ENCODE data around the gene ORM2.

ORM2 gene

GRCh38 chr9:114370251-114370967 is 40.7 kb downstream of the ORM2 start:
- no peak for DNase-seq (ENCODE audit: low read depth in 2 of 2)

DNA sequence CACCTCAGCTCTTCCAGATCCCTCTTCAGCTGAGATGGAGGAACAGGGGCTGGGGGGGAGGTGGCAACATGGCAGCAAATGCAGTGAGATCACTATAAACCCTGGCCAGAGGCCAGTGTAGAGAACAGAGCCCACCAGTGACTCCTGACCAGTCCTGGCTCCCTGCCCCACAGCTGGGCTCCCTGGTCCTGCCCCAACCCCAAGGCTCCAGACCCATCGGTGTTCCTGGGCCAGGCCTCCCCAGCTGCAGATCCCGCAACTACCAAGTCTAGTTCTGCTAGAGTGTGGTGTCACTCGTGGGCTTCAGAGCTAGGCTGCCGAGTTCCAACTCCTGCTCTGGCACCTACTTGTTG is 41.3 kb downstream of the ORM2 start:
- no peak for DNase-seq (ENCODE audit: low read depth in 2 of 2)

- DNase-seq (ENCODE audit: low read depth in 2 of 2) = no peak
Measured at GRCh38 chr9:114371343-114371944, 41.8 kb downstream of the ORM2 start.

DNA sequence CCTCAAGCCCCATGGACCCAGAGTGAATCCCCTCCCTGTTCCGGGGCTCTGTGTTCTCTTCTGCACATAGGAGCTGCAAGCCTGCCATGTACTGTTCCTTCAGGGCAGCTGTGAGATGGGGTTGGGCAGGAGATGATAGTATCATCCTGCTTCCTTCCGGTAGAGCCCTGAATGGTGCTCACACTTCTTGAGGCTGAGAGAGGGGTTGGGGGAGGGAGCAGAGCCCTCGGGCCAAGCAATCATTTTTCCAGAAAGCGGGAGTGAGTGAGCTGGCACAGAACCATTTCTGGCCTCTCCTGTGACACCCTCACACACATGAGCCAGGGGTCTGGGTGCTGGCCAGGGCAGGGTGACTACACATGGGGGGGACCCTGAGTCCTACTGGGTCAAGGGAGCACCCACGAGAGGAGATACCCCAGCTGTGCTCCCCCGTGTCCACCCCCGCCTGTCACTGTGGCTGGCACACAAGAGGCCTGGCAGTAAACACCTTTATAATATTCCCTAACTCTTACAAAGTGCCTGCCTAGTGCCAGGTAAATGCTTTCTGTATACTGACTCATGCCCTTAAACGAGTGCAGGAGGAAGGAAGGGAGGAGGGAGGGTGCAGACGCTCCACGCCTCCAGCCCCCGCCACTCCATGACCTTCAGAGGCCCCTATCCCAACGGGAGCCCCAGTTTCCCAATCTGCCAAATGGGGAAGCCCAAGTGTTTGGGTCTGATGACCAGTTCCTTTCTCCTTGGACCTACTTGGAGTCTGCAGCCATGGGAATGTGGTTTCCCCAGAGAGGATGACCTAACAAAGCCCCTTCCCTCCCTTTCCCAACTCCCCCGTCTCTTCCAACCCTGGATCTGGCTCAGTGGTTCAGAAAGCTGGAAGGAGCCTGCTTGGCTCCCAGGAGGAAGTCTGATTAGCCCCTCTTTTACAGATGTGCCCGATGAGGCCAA is 42.6 kb downstream of the ORM2 start:
- DNase-seq (ENCODE audit: low read depth in 2 of 2) = no peak

GRCh38 chr9:114372921-114373448 is 43.3 kb downstream of the ORM2 start:
- peak; percentile 50 to 73 for DNase-seq (ENCODE audit: low read depth in 2 of 2)

DNA sequence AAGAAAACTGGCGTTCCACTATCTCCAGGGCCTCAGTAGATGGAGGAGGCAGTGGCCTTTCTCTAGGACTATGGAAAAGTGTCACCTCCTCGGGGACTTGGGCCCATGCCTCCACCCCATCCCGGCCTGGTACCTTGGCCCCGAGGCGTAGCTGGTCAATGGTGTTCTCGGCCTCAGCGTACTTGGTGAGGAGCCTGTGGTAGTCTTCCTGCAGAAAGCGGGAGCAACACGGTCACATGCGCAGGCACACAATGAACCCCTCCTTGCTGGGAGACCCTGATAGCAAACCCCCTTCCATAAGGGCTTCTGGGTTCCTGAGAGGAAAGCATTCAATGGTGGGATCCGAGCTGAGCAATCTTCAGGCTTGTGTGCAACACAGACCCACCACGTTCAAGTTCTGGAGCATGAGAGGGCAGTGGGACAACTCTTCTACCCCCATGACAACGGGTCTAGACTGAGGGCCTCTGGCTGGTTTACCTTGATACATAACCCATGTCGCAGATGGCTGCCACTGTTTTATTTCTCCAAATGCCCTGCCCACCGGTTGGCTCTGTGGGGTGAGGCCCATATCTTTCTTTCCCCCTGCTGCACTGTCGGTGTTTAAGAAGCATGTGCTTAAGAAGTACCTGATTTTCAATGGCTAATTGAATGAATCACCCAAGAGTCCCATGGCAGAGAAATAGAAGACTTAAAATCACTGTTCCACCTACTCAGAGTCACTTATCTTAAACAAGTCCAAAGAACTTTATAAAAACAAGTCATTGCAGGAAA is 44.5 kb downstream of the ORM2 start:
- DNase-seq (ENCODE audit: low read depth in 2 of 2) = no peak

- DNase-seq (ENCODE audit: low read depth in 2 of 2) = no peak
Measured at GRCh38 chr9:114374936-114375335, 45.3 kb downstream of the ORM2 start.

DNA sequence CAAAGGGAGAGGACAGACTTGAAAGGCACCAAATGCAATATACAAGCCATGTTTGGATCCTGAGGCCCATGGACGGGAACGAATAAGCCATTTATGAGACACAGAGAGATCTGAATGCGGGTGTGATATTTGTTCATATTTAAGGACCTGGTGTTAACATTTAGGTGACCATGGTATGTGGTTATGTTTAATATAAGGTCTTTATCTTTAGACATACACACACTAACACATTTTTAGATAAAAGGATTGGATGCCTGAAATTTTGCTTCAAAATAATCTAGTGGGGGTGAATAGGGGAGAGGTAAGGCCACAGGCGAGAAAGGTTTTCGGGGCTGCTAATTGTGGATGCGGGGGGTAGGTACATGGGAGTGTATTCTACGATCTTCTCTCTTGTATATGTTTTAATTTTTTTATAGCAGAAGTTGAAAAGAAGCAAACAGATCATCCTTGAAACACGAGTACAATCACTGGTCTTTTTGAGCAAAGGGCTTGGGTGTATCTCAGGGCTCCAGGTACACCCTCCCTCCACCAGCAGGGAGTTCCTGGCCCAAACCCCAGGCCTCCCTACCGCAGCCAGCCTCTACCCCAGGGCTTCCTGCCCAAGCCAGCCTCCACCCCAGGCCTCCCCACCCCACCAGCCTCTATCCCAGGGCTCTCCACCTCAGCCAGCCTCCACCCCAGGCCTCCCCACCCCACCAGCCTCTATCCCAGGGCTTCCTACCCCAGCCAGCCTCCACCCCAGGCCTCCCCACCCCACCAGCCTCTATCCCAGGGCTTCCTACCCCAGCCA is 45.9 kb downstream of the ORM2 start:
- DNase-seq (ENCODE audit: low read depth in 2 of 2) = no peak

DNA sequence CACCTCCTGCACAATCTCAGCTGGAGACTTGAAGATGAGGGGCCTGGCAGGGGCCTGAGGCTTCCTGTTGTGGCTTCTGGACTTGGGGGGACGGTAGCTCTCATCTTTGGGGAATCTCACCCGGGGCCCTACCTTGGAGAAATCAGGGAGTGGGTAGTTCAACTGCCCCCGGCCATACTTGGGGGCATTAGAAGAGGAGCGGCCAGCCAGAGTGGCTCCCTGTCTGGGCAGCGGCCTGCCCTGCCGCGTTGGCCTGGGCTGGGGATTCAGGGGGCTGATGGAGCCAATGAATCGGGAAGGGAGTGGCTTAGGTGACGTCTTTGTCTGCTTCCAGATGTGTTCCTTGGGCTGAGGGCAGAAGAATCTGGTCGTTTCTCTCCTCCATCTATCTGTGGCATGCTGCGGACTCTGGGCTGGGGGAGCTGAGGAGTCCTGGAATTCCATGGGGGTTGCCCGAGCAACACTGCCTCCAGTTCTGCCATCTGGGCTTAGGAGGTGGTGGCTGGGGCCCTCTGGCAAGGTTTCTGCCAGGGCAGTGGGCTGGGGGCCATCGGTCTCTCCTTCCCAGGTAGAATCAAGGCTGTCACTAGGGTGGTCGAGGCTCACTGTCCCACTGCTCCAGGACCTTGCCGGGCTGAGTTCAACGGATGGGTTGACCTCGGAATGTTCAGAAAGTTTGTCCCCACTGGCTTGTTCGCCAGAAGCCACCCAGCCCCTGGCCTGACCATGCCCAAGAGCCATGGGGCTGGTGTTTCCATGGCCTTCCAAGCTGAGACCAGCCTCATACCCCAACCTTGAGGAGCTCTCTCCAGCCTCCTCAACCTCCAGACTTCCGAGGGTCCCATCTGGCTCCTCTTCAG is 47.1 kb downstream of the ORM2 start:
- DNase-seq (ENCODE audit: low read depth in 2 of 2) = no peak

GRCh38 chr9:114378016-114378415 is 48.3 kb downstream of the ORM2 start:
- DNase-seq (ENCODE audit: low read depth in 2 of 2) = no peak

- DNase-seq (ENCODE audit: low read depth in 2 of 2) = no peak
Measured at GRCh38 chr9:114378883-114379282, 49.2 kb downstream of the ORM2 start.
